Measurements from ENCODE around the gene HOXA2.
A peak's percentile ranks its signal among the peaks of the same experiment; 100 is the strongest.

The HOXA2 gene

DNA sequence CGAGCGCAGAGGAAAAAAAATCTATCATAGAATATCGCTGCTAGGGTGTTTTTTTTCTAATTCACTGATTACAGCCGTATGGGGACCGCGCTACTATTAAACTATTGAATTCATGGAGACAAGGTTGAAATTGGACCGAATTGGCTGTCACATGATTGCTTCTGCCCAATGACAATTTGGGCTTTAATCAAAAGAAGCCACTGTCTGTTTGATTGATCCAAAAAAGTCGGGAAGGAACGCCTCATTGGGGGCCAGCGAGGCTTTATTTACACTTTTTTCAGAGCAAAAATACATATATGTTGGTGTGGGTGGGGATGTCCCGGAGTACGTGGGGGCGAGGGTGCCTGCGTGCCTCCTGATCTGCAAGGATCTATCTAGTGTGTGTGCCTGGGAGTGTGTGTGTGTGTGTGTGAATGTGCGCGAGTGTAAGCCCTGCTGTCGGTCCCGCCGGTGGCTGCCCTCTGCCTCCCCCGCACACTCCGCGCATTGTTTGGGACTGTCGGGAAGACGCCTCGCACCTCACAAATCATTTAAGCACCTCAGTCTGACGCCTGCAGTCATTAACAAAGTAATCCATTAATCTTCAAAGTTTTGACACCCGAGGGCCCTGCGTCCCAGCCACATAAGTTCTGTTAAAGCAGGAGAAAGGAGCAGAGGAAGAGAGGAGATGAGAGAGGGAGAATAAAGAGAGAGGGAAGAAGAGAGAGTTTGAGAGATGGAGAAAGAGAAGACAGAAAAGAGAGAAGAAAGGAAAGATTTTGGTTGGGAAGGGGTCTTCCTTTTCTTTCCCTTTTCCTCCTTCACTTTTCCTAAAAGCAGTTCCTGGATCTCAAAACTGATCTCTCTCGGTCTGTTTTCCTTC is at the start of gene HOXA2:
TSS of gene HOXA2 (minus strand) at position 103 of the 862 bp plus-strand sequence. CDS start 183 bp downstream, outside the sequence.
- no peak for DNase-seq (ENCODE audit: low read depth)

DNA sequence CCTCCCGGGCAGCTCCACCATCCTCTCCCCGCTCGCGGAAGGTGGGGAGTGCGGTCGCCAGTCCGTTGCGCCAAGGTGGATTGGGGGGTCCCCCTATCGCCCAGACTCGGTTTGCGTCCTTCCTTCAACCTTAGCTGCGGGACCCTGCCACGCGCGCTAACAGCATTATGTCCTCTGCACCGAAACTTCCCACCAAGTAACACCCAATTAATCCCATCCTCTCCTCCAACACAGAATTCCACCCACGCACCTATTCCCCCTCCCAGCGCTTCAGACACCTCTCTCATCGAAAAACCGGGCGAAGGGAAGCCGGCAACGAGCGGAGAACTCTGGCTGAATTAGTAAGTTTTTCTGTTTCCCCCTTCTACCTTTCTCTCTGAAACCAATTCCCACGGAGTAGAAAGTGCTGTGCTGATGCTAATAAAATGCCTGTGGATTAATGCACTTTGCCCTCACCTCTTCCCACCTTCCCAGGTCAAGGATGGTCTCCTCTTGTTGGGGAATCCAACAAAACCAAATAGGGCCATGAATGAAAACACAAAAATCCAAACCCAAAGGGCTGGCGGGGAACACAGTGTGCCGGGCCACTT is 49.0 kb upstream of the HOXA2 start:
- no peak for DNase-seq (ENCODE audit: low read depth)

DNA sequence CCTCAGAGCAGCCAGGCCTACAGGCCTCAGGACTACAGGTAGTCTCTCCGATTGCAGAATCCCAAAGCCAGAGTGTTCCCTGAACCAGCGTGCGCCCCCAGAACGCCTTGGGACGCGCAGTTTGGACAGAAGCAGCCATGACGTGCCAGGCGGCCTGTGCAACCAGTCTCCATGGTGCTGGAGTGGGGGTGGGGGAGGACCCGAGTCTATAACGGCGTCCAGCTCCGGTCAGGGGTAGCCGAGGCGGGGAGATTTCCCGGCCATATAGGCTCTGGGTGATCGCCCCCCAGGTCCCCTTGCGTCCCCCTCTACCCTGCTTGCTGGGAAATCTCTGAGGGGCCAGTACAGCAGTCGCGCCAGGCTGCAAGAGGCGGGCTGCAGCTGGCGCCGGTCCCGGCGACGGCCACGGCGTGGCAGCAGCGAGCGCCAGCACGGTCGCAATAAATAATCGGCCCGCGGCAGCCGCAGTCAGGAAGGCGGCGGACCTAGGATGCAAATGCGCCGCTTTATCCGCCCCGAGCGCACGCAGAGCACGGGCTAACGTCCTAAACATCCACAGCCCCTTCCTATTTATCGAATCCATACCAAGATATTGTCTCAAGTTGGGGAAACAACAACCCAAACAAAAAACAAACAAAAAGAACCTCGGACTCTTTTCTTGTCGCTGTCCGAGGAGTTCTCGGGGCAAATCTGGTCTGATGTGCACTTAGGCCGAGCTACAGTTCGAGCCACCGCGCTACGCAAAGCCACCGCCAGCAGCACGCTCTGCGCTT is 48.3 kb upstream of the HOXA2 start:
- peak; percentile 42 for DNase-seq (ENCODE audit: low read depth)

DNA sequence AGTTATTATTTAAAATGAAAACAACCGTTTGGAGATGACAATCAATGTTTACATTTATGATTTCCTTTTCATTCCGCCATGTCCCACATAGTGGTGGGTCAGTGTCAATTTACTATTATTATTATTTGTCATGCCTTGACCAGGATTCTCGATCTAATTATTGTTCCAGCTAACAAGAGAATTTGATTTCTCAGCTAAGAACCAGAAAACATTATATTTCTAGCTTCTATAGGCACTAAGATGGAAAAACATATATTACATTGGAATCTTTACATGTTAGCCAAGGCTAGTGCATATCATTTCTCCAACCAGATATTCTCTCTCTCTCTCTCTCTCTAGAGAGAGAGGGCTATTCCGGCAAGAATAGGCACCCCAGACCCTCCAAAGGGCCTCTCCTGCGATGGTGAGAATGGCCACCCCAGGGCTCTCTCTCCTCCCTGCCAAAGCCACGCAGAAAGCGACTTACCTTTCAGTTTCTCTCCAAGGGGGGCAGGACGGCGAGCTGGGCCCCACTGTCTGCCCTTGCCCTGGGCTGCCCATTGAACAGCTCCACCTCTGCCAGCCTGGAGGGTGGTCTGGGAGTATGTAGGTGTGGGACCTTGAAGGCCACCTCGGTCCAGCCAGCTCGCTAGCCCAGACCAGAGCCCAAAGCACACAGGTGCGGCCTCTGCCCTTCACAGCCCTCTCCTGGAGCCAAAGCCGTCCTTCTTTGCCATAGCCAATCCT is 47.5 kb upstream of the HOXA2 start:
- DNase-seq (ENCODE audit: low read depth) = no peak

DNA sequence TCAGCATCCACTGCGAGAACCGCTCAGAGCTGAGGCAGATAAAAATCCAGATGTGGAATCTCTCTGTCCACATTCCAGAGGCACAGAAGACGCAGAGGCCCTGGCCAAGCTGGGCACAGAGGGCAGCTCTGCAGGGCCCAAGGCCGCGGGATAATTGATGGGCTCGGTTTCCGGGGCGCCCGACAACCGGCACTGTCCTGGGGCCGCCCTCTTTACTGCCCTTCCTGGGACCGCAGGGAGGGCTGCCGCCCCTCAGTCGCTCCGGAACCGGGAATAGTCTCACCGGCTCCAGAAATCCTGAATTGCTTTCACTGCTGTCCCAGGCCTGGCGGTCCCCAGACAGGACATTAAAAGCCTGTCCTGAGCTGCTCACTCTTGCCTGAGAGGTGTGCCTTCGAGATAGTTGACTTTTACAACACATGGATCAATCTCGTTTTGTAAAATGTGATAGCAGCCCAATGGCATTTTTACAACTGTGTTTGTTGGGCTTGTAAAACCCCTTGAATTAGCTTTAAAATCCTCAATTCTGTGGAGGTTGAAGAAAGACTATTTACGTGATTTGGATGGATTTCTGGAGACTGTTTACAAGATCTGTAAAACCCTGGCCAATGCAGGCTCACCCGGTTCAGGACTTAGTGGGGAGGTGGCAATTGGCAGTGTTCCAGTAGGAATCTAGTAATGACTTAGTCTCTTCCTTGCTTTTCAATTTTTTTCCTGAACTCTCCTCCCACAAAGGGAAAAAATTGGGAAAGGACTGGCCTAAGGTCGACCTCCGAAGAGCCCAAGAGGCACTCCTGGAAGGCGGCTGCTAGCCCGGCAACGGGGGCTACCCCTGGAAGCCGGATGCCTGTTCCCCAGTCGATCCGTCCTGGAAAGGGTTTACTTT is 46.5 kb upstream of the HOXA2 start:
- no peak for DNase-seq (ENCODE audit: low read depth)

DNA sequence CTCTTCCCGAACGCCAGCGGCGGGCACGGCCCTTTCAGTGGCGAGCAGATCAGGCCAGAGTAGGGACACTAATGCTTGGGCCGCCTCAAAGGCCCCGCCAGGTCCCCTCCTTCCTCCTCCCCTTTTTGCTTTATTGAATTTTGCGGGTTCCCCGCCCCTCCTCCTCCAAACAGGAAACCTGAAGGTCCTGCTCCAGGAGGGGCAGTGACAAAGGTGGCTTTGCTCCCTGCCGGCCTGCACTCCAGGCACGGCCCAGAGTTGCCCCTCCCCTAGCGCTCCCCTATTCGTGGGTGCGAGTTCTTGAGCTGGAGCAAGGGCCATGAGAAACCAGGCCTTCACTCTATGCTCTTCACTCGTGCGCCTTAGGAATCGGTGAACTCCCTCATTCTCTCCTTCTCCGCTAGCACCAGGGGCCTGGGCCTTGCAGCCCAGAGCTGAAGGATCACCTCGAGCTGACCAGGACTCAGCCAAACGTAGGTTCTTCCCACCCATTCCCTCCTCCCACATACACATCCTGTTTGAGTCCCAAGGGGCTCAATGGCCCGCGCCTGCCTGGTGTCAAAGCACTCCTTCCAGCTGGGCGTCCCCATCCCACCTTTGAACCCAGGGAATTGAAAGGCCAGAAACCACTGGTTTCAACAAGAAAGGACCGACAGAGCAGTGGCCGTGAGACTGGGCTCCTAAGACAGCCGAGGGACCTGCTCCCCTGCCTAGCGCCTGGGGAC is 45.7 kb upstream of the HOXA2 start:
- no peak for DNase-seq (ENCODE audit: low read depth)

DNA sequence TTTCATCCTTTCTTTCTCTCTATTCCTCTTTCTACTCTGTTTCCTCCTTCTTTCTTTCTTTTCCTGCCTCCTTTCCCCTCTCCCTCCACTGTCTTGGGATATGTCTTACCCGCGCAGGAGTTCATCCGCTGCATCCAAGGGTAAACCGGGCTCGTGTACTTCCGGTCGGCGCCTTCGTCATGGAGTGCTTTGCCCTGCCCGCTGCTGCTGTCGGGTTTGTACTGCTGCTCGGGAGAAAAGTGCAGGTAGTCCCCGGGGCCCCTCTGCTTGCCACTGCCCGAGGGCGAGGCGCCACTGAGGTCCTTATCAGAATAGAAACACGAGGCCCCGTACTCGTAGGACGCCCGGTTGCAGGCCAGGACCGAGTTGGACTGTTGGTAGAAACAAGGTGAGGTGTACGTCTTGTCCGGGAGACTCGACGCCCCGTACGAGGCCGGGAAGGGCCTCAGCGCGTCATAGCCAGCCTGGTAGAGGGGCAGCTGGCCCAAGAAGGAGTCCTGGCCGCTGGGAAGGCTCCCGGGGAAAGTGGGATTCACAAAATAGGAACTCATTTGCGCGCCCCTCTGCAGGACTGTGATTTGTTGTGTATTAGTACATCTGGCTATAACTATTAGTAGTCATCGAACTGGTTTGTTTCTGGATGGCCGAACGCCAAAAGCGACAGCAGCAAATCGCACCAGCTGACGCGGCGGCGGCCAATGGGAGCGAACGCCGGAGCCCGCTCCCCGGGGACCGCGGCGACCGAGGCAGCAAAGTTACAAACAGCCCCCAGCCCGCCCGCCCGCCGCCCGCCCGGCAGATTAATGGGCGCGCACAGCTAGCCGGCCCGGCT is 44.9 kb upstream of the HOXA2 start, which contains the start of gene HOXA6:
TSS of gene HOXA6 (minus strand) at position 576 of the 832 bp plus-strand sequence. CDS start at position 551, 25 bp downstream.
- no peak for DNase-seq (ENCODE audit: low read depth)

DNA sequence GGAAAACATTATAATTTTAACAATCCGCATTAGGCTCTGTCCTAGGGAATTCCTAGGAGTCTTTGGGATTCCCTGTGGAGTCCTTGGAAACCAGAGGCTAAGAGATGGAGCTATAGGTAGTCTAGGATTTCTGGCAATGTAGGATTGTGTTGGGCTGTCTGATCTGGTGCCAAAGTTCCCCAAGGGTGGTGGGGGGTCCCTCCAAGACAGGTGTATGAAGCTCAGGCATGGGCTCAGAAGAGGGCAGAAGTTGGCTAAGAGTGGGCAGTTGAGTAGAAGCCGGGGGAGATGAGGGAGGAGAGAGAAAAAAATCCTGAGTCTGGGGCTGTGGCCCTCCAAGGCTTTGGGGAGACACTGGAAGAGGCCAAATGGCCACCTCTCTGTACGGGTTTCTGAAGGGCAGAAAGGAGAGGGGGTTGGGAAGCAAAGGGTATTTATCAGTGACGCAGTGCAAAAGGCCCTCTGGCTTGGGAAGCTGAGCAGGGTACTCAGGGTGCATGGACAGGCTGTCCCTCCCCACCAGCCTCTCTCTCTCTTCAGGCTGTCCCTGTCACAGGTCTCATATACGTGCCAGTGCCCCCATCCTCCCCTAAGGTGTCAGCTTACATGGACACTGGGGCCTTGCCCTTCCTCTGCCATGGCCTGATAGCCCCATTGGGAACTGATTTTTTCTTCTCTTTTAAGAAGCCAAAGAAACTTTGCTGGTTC is 44.2 kb upstream of the HOXA2 start:
- DNase-seq (ENCODE audit: low read depth) = no peak

DNA sequence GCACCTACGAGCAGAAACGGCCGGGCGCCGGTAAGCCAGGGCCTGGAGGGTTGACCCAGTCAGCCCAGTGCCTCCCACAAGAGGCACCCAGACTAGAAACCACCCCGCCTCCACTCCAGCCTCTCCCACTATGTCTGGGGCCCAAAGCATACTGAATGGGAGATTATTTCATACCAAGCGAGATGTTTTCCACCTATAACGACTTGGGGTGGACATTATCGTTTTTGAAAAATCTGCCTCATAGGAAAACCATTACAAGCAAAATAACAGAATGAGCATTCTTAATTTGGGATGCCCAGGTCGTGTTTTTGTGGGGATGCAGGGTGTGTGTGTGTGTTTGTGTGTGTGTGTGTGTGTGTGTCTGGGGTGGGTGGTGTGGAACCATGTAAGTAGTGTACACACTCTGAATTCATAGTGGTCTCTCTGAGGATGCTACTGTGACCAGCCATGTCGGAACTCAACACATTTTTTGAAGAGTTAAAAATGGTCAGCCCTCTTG is 43.5 kb upstream of the HOXA2 start:
- no peak for DNase-seq (ENCODE audit: low read depth)

DNA sequence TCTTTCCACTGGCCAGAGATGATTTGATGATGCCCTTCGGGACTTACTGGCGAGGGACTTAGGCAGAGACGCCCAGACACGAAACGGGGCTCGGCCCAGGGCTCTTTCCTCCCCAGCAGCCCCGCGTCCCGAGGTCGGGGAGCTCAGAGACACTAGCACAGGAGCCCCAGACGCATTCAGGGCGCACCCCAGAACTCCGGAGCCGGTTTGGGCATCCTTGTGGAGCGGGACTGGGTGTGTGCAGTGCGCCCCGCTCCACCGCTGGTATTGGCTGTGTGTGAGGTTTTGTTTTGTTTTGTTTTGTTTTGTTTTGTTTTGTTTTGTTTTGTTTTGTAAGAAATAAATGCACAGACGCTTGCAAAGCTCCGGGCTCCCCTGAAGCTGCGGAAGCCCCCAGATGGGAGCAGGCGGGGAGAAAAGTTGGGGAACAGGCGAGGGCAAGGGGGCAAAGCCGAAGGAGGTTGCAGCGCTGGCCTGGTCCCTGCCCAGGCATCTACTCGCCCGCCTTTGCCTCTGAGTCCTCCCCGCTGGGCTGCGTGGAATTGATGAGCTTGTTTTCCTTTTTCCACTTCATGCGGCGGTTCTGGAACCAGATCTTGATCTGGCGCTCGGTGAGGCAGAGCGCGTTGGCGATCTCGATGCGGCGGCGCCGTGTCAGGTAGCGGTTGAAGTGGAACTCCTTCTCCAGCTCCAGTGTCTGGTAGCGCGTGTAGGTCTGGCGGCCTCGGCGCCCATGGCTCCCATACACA is 42.9 kb upstream of the HOXA2 start:
- no peak for DNase-seq (ENCODE audit: low read depth)

DNA sequence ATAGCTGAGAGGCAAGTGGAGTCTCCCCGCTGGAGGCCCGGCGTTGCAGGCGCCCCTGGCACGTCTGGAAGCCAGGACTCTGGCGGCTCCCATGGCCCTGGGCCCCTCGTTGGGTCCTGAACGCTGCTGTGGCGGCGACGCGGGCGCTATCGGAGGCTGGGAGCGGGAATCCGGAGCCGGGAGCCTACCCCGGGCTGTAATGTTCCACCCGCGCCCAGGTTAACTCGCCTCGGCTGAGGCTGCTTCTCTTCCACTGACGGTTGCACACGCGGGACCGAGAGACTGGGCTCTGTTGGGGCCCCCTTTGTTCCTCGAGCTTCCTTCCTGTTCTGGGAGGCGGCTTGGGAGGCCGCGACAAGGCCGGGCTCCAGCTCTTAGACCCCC is 42.3 kb upstream of the HOXA2 start:
- DNase-seq (ENCODE audit: low read depth) = no peak

DNA sequence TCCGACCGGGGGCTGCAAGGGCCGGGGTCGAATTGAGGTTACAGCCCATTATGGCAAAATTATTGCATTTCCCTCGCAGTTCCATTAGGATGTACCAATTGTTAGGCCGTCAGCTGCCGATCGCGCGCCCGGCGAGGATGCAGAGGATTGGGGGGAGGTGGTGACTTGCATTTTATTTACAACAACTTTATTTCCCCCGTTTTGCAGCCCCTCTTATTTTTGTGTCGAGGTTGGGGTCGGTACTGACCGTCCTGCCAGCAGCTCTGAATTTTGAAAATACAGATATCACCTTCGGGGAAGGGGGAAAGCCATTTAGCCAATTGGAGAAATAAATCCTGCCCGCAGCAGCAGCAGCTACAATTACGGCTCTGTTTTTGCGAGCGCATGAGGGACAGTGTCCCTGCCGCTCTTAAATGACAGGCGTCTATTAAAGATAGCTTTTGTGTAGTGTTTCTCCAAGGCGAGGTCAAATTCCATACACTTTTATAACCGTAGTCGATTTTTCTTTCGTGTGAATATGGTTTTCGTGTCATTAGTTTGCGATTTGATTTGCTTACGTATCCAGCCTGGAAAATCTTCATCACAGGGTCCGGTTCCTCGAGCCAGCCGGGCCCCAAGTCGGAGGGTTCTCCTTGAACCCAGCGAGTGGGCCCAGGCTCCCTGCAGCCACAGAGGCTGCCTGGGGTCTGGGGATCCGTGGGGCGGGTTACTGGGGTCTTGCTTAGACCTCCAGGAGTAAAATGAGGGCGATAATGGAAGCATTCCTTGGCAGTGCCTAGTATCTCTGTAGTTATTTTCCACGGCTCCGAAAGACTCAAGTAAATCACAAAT is 41.7 kb upstream of the HOXA2 start:
- DNase-seq (ENCODE audit: low read depth) = no peak

DNA sequence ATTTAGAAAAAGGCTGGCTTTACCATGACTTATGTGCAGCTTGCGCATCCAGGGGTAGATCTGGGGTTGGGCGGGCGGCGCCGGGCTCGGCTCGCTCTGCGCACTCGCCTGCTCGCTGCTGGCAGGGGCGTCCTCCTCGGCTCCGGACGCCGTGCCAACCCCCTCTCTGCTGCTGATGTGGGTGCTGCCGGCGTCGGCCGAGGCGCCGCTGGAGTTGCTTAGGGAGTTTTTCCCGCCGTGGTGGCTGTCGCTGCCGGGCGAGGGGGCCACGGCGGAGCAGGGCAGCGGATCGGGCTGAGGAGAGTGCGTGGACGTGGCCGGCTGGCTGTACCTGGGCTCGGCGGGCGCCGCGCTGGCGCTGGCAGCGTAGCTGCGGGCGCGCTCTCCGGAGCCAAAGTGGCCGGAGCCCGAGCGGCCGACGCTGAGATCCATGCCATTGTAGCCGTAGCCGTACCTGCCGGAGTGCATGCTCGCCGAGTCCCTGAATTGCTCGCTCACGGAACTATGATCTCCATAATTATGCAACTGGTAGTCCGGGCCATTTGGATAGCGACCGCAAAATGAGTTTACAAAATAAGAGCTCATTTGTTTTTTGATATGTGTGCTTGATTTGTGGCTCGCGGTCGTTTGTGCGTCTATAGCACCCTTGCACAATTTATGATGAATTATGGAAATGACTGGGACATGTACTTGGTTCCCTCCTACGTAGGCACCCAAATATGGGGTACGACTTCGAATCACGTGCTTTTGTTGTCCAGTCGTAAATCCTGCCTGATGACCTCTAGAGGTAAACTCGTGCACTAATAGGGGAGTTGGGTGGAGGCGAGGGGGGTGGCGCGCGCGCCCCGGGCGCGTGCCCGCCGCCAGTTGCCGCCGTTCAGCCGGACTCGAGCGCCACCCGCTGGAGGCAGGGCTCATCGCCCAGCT is 40.8 kb upstream of the HOXA2 start, which contains the start of gene HOXA5:
TSS of gene HOXA5 (minus strand) at position 659 of the 927 bp plus-strand sequence. CDS start at position 585, 74 bp downstream.
- DNase-seq (ENCODE audit: low read depth) = no peak

DNA sequence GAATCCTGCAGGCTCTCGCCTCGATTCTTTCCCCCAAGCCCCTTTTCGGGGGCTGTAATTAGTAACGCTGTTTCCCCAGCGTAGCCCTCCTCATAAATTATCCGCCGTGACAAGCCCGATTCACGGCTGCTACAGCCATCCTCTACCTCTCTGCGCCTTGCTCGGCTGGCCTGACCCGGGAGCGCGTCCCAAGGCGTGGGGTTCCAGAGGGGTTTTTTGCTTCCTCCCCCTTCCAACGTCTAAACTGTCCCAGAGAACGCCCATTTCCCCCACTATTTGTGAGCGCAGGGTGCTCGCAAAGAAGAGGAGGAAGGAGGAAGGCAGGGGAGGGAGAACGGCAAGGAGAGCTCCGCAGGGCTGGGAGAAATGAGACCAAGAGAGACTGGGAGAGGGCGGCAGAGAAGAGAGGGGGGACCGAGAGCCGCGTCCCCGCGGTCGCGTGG is 40.1 kb upstream of the HOXA2 start:
- DNase-seq (ENCODE audit: low read depth) = no peak

DNA sequence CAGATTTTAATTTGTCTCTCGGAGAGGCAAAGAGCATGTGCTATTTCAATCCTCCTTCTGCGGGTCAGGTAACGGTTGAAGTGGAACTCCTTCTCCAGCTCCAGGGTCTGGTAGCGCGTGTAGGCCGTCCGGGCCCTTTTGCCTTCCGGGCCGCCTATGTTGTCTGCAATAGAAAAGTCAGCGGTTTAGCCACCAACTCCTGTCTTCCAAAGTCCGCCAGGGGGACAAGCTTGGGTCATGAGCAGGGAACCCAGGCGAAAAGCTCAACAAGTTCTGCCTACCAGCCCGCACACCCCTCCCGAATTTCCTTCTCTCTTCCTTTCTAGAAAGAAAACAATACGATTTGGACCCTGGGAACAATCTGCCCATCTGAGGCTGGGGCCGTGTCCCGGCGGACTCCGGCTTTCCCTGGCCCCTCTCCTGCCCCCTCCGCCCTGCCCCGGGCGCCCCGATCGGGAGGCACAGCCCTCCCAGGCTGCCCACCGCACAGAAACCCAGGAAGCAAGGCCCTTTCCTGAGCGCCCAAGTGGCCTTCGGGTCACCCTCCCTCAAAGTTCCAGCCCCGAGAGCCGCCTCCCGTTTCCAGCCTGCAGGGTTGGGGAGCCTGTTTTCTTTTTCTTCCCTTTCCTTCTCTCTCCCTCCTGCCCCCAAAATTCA is 39.6 kb upstream of the HOXA2 start:
- DNase-seq (ENCODE audit: low read depth) = no peak
